ENCODE results near the gene A3GALT2.
"Not testable (repeated sequence)": the region's sequence is repeated elsewhere in the genome, so short reads cannot be mapped to it uniquely, and the experiment has no call there.

A3GALT2 gene

DNA sequence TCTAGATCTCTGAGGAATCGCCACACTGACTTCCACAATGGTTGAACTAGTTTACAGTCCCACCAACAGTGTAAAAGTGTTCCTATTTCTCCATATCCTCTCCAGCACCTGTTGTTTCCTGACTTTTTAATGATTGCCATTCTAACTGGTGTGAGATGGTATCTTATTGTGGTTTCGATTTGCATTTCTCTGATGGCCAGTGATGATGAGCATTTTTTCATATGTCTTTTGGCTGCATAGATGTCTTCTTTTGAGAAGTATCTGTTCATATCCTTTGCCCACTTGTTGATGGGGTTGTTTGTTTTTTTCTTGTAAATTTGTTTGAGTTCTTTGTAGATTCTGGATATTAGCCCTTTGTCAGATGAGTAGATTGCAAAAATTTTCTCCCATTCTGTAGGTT lies 30.3 kb downstream of the A3GALT2 start:
- not testable (repeated sequence) for DNase-seq

DNA sequence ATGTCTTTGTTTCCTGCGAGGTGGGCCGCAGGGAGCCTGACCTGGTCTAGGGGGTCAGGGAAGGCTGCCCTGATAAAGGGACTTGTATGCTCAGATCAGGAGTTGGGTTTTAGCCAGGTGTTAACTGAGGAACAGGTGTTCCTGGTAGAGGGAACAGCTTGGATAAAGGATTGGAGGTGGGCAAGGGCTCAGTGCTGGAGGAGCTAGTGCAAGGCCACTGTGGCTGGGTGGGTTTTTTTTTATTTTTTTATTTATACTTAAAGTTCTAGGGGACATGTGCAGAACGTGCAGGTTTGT lies 31.1 kb downstream of the A3GALT2 start:
- DNase-seq, result no peak

DNA sequence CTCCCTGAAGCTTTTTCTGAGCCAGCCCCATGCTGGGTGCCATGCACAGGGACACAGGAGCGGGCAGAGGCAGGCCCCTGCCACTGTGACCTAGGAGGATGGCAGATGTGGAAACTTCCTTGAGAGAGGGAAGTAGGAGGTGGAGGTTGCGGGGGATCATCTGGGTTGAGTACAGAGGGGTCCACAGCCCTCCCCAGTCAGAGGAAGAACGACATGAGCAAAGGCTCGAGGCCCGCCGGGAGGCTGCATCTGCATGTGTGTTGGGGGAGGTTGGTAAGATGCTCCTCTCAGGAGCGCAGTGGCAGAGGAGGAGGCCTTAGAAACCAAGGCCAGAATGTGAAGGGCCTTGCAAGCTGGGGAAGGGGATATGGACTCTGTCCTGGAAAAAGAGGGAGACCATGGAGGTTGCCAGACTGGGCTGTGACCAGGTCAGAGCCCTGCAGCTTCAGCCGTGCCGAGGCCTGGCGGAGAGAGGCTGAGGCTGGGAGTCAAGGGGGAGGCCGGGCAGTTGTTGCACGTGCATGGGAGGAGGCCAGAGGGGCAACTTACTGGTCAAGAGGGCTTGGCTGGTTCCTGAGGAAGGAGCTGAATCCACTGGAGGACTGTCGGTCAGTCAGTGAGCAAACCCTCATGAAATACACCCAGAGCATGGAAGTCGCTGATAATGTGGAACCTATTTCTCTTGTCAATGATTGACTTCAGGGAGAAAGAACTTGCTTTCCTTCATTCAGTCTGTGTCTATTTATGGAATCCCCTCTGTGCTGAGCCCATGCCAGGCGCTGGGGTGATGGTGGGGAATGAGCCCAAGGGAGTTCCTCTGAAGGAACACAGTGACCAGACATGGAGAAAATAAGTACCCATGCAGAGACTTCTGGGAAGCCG lies 31.7 kb downstream of the A3GALT2 start:
- DNase-seq, result no peak

DNA sequence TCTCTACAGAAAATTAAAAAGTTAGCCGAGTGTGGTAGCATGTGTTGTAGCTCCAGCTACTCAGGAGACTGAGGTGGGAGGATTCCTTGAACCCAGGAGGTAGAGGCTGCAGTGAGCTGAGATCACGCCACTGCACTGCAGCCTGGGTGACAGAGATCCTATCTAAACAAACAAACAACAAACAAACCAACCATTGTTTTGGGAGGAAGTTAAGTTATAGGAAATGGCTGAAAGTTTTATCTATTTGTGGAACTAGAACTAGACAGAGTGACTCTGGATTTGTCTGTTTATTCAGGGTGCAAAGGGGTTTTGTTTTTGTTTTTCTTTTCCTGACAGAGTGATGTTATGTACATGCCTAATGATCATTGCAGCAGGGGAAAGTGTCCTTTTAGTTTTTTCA lies 33.6 kb downstream of the A3GALT2 start:
- DNase-seq, result no peak

DNA sequence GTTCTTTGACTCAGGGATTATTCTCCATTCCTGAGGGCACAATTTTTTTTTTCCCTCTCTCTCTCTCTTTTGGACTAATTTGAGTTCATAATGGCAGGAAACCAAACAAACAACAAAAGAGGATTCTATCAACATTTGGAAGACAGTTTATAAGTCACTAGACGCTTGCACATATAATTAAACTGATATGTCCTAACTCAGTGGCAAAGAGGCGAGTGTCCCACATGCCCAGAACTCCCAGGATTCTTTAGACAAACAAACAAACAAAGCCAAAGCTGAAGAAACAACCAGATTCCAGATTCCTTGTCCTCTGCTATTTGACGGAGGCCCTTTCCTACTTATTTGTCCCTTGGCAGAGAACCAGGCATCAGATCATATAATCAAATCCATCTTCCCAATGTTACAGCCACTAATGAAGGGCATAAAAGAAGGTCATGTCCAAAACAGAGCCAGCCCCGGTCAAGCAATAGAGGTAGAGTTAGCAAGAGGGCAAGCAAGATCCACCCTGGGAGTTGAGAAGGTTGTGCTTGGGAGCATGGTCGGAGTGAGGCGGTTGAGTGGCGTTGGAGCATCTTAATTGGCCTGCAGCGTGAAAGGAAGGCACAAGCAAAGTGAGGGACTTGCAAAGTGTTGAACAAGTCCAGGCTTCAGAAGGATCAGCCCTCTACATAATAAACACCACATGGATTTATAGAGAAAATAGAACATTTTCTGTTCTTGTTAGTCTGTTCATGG lies 34.3 kb downstream of the A3GALT2 start:
- no peak for DNase-seq

DNA sequence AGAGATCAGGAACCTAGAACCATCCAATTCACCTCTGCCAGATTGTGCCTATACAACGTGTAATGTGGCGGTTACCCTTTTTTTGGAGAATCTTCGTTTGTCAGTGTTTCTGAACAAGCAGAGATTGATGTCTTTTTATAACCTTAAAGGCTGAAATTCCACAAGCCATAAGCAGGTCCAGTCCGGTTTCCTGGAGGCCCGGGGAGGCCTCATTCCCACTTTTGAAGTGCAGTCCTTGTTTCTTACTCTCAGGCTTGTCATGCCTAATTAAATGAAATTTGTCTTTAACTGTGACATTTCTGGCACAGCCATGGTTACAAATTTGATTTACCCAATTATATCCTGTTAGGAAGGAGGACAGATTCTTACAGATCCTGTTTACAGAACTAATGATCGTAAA lies 36.8 kb downstream of the A3GALT2 start:
- no peak for DNase-seq

DNA sequence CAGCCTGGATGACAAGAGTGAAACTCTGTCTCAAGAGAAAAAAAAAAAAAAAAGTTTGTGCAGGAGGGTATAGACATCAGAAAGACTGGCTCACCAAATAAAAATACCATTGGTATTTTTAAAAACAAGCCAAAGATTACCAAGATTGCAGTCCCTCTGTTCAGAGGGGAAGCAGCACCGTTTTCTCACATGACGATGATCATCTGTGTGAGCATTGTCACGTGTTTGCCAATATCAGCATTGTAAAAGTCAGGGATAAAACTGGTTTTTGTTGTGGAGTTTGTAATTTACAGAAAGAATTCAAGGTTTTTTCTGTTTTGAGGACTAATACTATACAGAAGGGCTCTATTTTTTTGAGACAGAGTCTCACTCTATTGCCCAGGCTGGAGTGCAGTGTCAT lies 38.1 kb downstream of the A3GALT2 start:
- no peak for DNase-seq

DNA sequence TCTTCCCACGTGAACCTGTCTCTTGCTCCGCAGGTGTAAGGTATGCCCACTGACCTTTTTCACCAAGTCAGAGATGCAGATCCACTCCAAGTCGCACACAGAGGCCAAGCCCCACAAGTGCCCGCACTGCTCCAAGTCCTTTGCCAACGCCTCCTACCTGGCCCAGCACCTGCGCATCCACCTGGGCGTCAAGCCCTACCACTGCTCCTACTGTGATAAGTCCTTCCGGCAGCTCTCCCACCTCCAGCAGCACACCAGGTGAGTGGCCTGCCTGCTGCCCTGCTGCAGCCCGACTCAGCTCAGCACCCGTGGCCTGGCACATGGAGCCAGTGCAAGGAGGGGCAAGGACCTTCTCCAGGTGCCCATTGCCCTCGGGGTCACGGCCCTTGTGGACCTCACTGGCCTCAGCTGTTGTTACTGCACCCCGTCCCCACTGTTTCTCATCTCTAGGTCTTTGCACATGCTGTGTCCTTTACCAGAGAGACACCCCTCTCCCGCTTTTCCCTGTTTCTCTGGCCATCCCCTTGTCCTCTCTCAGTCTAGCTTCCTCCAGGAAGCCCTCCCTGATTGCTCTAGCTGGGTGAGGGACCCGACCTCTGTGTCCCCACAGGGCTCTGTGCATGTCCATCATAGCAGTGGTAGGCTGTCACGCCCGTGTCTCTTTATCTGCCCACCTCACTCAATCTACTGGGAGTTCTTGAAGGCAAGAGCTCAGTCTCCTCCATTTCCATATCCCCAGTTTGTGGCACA lies 39.2 kb downstream of the A3GALT2 start:
- DNase-seq, result no peak

DNA sequence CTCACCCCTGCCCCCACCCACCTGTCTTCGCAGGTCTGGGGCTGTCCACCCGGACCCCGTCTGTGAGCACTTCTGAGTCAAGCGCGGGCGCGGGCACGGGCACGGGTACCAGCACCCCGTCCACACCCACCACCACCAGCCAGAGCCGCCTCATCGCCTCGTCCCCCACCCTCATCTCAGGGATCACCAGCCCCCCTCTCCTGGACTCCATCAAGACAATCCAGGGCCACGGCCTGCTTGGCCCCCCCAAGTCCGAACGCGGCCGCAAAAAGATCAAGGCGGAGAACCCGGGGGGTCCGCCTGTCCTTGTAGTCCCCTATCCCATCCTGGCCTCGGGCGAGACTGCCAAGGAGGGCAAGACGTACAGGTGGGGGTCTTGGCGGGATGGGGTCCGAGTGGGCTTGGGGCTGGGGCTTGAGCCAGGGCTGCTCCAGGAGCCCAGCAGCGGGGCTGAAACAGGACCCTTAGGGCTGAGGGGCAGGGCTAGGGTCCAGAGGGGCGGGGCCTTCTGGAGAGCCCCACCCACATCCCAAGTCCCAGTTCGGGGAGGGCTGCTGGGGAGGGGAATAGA lies 40.7 kb downstream of the A3GALT2 start:
- no peak for DNase-seq

DNA sequence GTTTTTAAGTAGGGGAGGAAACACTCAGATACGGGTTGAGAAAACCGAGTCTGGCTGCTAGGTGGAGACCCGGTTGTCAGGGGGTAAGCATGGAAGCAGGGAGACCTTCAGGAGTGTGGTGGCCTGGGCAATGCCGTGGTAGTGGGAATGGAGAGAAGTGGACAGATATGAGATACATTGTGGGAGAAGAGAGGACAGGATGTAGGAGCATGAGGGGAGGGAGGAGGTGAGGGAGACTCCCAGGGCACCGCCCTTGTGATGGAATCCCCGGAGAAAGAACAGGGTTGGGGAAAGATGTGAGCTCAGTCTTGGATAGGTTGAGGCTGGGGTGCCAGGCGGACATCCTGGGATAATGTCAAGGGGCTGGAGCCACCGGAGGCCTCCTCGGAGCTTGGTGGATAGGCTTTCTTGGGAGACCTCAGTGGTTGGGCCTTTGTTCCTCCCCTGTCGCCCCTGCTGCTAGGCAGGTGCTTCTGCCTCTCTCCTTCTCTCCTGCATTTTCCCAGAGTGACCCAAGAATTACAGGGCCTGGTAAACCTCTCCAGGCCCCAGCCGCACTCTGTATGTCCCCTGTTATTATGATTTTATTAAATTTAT lies 43.3 kb downstream of the A3GALT2 start:
- no peak for DNase-seq

DNA sequence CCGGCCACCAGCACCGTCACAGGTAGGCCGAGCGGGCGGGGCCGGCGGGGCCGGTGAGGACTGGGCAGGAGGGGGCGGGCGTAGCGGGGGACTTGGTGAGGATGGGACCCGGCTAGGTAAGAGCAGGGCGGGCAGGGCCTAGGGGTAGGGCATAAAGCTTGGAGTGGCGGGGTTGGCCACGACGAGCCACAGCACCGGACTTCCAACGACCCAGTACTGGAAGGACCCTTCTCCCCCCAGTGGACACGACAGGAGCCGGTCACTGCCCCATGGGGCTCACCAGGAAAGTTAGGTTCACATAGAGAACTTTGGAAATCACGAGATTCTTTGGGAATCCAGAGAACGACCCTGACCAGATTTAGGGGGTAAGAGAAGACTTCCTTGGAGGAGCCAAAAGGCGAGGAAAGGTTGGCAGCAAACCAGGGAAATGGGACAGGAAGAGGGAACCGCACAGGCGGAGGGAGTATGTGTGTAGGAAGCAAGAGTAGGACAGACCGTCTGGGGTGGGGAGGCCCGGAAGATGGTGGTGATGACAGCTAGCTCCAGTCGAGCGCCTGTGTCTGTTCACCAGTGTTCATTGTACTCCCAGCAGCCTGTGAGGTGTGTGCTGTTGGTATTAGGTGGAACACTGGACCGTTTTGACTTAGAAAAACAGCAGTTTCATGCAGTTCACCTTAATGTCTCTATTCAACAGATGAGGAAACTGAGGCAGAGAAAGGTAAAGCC lies 44.2 kb downstream of the A3GALT2 start:
- DNase-seq, result no peak

DNA sequence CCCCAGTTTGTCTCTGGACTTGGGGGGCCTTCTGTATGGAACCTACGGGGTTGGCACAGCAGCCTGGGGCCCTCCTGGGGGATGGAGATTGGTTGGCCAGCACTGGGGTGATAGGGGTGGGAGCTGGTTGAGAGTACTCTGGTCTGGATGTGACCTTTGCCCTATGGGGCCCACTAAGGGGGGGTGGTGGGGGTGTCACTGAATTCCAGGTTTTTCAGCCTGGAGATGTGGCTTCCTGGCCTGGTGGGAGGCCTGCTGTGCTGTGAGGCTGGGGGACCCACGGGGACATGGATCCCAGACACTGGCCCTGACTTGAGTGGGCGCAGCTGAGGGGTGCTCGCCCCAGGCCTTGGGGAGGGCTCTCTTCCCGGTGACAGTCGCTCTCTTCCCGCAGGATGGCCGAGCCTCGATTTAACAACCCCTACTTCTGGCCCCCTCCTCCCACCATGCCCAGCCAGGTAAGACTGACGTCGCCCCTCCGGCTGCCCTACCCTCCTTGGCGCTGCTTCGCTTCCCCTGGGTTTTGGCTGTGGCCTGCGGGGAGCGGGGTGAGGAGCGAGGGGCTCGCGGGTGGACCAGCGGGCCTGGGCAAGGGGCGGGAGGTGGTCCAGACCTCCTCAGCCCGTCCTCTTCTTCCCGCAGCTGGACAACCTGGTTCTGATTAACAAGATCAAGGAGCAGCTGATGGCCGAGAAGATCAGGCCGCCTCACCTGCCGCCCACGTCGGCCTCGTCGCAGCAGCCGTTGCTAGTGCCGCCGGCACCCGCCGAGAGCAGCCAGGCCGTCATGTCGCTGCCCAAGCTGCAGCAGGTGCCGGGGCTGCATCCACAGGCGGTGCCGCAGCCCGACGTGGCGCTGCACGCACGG lies 45.0 kb downstream of the A3GALT2 start:
- DNase-seq, result no peak

DNA sequence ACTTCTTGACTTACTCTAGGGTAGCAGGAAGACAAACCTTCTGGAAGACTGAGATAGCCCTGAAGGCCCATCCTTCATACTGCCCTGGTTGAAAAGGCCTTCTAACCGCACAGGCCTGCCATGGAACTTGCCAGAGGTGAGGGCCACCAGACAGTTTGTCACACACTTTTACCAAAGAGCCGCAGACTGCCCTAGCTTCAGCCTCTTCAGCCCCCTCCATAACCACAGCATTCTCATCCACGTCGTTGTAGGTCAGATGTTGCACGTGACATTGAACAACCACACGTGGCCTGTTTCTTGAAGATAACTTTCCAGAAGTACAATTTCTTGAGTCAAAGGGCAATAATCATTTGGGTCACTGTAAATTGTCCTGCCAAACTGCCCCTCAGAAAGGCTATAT lies 45.7 kb downstream of the A3GALT2 start:
- DNase-seq, result no peak

DNA sequence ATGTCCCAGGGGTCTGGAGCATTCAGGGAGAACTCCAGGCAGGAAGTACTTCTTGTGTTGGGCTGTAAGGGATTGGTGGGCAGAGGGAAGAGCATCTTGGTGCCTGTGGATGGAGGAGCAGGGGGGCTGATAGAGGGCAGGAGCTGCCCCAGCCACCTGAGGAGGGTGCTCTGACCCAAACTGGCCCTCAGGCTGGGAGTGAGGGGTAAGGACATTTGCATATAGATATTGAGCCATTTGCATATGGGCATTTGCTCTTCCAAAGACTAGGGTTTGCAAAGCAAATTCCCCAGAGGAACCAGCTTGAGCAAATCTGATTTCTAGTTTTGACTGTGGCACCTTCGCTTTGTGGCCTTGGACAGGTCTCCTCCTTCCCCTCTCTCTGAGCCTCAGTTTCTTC lies 46.5 kb downstream of the A3GALT2 start:
- DNase-seq, result no peak

DNA sequence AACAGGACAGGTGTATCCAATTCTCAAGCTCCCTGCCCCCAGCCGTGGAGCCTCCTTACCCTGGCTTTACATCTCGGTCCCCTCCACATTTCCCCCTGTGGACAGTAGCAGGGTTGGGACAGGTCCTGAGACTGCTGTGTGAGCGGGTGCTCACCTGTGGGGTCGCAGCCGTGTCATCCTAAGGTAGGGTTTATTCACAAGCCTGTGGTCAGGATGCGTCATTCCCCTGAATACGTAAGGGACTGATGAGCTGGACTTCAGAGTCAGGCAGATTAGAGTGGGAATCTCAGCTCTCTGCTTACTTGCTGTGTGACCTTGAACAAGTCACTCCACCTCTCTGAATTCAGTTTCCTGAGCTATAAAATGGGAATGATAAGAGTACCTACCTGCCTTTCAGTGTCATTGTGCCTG lies 46.9 kb downstream of the A3GALT2 start:
- no peak for DNase-seq

DNA sequence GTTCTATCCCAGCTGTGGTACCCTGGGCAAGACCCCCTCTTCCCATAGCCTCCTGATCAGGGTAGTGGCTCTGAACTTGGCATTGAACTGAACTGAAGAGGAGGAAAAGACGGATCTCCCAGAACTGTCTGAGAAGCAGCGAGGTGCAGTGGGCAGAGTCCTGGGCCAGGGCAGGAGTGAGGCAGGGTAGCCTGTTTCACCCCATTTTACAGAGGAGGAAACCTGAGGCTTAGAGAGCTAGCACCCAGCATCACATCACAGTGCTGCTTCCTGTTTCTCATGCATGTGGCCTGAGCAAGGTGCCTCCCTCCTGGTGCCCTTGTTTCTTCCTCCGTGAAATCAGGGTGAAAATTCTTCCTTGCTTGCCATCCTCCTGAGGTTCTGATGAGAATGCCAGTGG lies 47.5 kb downstream of the A3GALT2 start:
- peak in 1 of 5 donors; percentile 27 for DNase-seq

DNA sequence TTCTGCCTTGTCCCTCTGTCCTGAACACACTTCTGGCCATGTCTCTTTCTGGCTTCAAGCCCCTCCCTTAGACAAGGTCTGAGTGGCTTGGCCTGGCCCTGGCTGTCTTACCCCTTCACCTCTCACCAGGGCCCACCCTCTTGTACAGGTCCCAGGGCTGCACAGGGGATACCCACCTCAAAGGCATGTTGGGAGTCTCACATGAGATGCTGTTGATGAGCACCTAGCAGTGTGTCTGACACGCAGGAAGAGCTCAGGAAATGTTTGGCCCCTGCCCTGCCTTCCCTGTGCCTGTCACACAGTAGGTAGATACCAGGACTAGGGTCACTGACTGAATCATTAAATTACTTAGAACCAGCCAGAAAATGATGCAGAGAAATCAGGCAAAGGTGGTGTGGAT lies 48.0 kb downstream of the A3GALT2 start:
- DNase-seq, result no peak

DNA sequence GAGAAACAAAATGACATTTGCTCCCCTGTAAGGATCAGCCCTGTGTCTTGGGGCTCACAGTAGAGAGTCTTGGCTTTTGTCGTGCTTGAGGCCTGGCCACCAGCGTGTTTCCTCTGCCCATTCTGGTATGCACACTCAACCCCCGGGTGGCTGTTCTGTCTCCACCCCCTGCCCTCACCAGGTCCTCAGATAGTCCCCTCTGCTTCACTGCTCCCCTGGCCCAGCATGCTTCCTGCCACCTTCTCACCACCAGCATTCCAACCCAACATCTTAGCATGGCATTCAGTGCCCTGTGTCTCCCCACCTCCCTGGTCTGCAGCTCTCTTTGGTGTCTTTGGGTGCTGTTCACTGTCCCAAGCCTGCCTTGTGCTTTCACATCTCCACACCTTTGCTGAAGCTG lies 48.4 kb downstream of the A3GALT2 start:
- DNase-seq, result no peak

DNA sequence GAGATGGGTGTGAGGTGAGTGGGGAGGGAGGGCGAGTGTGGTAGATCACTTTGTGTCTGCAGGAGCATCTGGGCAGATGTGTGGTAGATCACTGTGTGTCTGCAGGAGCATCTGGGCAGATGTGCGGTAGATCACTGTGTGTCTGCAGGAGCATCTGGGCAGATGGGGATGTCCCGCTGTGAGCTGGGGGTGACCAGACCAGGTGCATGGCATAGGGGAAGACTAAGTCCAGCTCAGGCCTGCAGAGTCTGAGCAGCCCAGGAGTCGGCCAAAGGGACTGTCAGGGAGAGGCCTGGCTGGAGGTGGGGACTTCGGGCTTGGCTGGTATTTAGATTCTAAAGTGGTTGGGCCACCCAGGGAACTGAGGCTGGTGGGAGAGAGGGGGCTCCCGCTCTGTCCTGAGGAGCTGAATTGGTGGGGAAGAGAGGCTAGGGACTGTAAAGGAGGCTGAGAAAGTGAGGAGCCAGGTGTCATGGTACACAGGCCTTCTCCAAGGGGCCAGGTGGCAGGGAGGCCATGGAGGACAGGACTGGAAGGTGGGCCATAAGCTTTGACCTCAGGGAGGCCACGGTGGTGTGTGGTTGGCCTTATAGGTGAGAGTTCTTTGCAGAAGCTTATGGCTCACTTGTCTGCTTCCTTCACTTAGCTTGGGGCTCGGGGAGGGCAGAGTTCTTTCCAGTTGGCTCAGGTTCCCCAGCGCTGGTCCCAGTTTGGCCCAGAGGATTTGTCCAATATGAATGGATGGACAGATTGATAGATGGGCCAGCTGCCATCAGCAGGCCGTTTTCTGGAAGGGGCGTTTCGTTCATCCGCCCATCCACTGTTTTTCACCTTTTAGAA lies 49.0 kb downstream of the A3GALT2 start:
- DNase-seq, result no peak

DNA sequence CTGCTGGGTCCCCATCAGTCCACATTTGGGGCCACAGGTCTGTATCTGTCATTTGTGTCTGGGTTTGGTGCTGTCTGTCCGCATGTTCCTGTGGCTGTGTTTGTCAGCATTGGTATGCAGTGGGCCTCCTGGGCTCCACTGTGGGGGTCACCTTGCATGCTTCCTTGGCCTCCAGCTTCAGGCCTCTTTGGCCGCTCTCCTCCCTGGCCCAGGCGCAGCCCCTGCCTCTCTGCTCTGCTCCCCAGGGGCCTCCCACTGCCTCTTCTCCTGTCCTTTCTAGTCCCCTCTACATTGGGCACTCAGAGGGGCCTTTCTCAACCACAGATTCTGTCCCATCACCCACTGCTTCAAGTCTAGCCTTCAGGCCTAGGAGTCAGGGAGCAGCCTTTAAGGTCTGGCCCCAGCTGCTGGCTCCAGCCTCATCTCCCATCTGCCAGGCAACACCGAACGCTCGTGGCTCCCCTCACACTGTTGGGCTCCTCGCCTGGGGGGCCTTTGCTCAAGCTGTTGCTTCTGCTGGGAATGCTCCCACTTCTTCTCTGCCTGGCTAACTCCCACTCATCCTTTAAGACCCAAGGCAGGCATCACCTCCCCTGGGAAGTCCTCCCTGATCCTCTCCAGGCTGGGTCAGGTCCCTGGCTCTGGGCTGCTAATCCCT lies 50.0 kb downstream of the A3GALT2 start:
- no peak for DNase-seq
